Measurements from ENCODE around the gene MLF2.

GRCh38 chr12:6701078-6701768 lies 51.7 kb downstream of the MLF2 start:
- TF ChIP-seq CTCF (conservative IDR thresholded peaks at IDR 0.05) (no peak), ZFX (IDR thresholded peaks at IDR 0.05) (no peak)
